HL-60 (cell line): ENCODE data around the gene ST6GALNAC6.

Source experiments
- DNase-seq, 2 experiments: peaks; one replicate each; pipeline ENCODE4 v3.0.0-alpha.2; 2010 to 2020; ENCODE audit warnings: low read depth in 1 of 2, low spot score in 1 of 2
- H3K27ac ChIP-seq: fragments of 250-450 bp; sonication (Bioruptor Pico); replicated peaks from 2 replicates; pipeline ENCODE4 v1.5.1; 2020; ENCODE audit warnings: mild to moderate bottlenecking, moderate library complexity
- H3K27me3 ChIP-seq: fragments of 250-450 bp; sonication (Bioruptor Pico); 2 replicates; pipeline ENCODE4 v1.5.1; 2021; ENCODE audit warnings: mild to moderate bottlenecking, moderate library complexity; ENCODE audit not compliant: insufficient read depth, poor library complexity, severe bottlenecking
- H3K4me3 ChIP-seq: replicated peaks from 2 replicates; pipeline ENCODE4 v1.5.1; 2011; ENCODE audit warnings: mild to moderate bottlenecking, control low read depth, low read length; ENCODE audit not compliant: insufficient read depth
- GABPA ChIP-seq: IDR thresholded peaks from 2 replicates; pipeline ENCODE4 v1.6.1; 2012; ENCODE audit warnings: low read depth
- POLR2AphosphoS5 ChIP-seq: IDR thresholded peaks from 2 replicates; pipeline ENCODE4 v1.6.1; 2012; ENCODE audit warnings: low read depth
- SPI1 ChIP-seq: IDR thresholded peaks from 2 replicates; pipeline ENCODE4 v1.6.1; 2012; ENCODE audit warnings: low read depth, mild to moderate bottlenecking, borderline replicate concordance
- TF ChIP-seq, protein P1 (sequence below): IDR thresholded peaks from 2 replicates; pipeline ENCODE4 v1.6.1; 2012; ENCODE audit warnings: low read depth; ENCODE audit not compliant: insufficient replicate concordance
- TF ChIP-seq, protein P2 (sequence below): IDR thresholded peaks from one replicate; pipeline ENCODE4 v1.5.1; 2011; ENCODE audit warnings: low read length, control low read depth, inconsistent platforms; ENCODE audit not compliant: insufficient read depth

Gene ST6GALNAC6

DNA sequence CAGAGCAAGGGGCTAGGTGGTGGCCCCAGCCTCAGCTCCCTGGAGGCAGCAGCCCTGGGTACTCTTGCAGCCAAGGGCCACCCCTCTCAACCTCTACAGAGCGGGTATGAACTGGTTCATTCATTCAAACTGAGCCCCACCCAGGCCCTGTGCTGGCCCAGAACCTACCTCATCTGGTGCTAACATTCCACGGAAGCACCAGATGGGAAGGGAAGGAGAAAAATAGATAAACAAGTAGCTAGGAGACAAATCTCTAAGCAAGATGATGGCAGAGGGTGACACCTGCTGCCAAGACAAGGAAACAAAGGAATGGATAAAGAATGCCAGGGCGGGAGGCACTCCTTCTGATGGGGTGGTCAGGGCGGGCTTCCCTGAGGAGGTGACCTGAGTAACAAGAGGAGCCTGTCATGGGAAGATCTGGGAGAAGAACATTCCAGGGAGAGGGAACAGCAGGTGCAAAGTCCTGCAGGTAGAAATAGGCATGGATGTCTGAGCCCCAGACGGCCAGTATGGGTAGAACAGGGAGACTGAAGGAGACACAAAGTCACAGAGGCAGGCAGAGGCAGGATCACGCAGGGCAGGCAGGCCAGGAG, 11.3 kb upstream of the ST6GALNAC6 start:
- no peak overlapping the region for H3K27ac ChIP-seq
- H3K27me3 ChIP-seq, result no peaks in the 10 kb centered on the region
- no peak overlapping the region for H3K4me3 ChIP-seq
- DNase-seq, result no peak
- TF ChIP-seq GABPA, result no peak
- TF ChIP-seq SPI1, result no peak
- TF ChIP-seq, protein P1, sequence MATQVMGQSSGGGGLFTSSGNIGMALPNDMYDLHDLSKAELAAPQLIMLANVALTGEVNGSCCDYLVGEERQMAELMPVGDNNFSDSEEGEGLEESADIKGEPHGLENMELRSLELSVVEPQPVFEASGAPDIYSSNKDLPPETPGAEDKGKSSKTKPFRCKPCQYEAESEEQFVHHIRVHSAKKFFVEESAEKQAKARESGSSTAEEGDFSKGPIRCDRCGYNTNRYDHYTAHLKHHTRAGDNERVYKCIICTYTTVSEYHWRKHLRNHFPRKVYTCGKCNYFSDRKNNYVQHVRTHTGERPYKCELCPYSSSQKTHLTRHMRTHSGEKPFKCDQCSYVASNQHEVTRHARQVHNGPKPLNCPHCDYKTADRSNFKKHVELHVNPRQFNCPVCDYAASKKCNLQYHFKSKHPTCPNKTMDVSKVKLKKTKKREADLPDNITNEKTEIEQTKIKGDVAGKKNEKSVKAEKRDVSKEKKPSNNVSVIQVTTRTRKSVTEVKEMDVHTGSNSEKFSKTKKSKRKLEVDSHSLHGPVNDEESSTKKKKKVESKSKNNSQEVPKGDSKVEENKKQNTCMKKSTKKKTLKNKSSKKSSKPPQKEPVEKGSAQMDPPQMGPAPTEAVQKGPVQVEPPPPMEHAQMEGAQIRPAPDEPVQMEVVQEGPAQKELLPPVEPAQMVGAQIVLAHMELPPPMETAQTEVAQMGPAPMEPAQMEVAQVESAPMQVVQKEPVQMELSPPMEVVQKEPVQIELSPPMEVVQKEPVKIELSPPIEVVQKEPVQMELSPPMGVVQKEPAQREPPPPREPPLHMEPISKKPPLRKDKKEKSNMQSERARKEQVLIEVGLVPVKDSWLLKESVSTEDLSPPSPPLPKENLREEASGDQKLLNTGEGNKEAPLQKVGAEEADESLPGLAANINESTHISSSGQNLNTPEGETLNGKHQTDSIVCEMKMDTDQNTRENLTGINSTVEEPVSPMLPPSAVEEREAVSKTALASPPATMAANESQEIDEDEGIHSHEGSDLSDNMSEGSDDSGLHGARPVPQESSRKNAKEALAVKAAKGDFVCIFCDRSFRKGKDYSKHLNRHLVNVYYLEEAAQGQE, result no peak
- TF ChIP-seq, protein P2, sequence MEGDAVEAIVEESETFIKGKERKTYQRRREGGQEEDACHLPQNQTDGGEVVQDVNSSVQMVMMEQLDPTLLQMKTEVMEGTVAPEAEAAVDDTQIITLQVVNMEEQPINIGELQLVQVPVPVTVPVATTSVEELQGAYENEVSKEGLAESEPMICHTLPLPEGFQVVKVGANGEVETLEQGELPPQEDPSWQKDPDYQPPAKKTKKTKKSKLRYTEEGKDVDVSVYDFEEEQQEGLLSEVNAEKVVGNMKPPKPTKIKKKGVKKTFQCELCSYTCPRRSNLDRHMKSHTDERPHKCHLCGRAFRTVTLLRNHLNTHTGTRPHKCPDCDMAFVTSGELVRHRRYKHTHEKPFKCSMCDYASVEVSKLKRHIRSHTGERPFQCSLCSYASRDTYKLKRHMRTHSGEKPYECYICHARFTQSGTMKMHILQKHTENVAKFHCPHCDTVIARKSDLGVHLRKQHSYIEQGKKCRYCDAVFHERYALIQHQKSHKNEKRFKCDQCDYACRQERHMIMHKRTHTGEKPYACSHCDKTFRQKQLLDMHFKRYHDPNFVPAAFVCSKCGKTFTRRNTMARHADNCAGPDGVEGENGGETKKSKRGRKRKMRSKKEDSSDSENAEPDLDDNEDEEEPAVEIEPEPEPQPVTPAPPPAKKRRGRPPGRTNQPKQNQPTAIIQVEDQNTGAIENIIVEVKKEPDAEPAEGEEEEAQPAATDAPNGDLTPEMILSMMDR, result no peak
- no peak for TF ChIP-seq POLR2AphosphoS5

DNA sequence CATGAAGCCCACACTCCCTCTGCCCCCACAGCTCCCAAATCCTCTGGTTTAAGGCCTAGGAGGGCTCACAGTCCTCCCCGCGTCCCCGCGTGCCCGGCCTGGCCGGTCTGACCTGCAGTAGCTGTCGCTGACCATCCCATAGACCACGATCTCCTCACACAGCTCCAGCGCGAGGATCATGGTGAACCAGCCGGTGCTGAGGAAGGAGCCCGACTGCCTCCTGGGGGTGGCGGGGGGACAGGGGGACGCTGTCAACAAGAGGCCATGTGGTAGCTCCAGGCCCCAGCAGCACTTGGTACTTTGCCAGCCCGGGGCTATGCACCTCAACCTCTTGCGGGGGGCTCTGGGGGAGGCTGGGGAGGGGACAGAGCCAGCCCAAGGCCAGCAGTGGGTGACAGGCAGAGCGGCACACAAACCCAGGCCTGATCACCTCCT, 10.5 kb upstream of the ST6GALNAC6 start:
- TF ChIP-seq, protein P2, result no peak
- TF ChIP-seq, protein P1, result no peak
- no peak for TF ChIP-seq POLR2AphosphoS5
- TF ChIP-seq SPI1, result no peak
- no peak for TF ChIP-seq GABPA
- no peak for DNase-seq
- no peak overlapping the region for H3K4me3 ChIP-seq
- H3K27ac ChIP-seq, result no peak overlapping the region
- H3K27me3 ChIP-seq, result no peaks in the 10 kb centered on the region

DNA sequence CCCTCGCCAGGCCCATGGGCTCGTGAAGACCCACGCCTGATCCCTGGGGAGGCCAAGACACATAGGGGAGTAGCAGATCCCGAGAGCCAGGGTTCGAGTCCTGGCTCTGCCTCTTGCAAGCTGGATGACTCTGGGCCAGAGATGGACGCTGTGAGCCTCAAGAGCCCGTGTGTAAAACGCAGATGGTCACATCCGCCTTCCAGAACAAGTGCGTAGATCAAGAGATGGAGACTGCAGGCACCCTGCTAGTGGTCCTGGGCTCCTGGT, 9.2 kb upstream of the ST6GALNAC6 start:
- TF ChIP-seq, protein P1, result no peak
- no peak for TF ChIP-seq GABPA
- no peak for TF ChIP-seq POLR2AphosphoS5
- TF ChIP-seq, protein P2, result no peak
- TF ChIP-seq SPI1, result no peak
- no peak overlapping the region for H3K27ac ChIP-seq
- DNase-seq, result no peak
- H3K4me3 ChIP-seq, result no peak overlapping the region
- no peaks in the 10 kb centered on the region for H3K27me3 ChIP-seq
